ENCODE measurements around the gene MTCH1.
"Not testable (repeated sequence)": the region's sequence is repeated elsewhere in the genome, so short reads cannot be mapped to it uniquely, and the experiment has no call there.

MTCH1 gene

GRCh38 chr6:37016995-37017394, 31.0 kb upstream of the MTCH1 start:
- DNase-seq = no peak

GRCh38 chr6:37015532-37015931, 29.5 kb upstream of the MTCH1 start:
- DNase-seq = no peak

GRCh38 chr6:37014667-37015066, 28.7 kb upstream of the MTCH1 start:
- no peak for DNase-seq

DNA sequence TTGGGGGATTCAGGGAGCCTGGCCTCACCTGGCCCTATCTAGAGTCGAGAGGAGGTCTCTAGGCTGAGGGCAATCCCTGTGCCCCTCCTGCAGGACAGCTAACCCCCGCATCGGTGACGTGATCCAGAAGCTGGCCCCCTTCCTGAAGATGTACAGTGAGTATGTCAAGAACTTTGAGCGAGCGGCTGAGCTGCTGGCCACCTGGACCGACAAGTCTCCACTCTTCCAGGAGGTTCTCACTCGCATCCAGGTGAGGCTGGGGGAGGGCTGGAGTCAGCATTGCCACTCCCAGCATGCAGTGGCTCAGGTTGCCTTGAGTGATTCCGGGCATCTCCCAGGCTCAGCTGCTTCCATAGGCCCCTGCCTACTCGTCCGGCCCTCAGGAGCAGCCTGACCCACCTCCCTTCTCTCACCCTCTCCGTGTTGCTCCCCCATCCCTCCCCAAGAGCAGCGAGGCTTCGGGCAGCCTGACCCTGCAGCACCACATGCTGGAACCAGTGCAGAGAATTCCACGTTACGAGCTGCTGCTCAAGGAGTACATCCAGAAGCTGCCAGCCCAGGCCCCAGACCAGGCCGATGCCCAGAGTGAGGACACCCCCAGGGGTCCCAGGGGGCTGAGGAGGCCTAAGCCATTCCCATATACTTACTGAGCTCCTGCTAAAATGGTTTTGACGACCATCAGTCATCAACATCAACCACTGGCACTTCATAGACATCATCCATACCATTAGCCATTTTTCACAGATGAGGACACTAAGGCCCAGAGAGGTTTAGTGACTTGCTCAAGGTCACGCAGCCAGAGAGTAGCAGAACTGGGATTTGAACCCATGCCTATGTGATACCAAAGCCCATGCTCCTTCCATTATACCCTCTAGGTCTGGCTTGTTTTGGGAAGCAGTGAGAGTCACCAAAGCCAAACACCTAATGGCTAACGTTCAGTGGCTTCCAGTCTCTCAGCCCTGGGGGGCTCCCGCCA, 27.8 kb upstream of the MTCH1 start:
- no peak for DNase-seq

- no peak for DNase-seq
Measured at GRCh38 chr6:37011656-37012378, 25.8 kb upstream of the MTCH1 start.

- no peak for DNase-seq
Measured at GRCh38 chr6:37010402-37010892, 24.5 kb upstream of the MTCH1 start.

- DNase-seq = no peak
Measured at GRCh38 chr6:37008484-37009465, 22.8 kb upstream of the MTCH1 start.

DNA sequence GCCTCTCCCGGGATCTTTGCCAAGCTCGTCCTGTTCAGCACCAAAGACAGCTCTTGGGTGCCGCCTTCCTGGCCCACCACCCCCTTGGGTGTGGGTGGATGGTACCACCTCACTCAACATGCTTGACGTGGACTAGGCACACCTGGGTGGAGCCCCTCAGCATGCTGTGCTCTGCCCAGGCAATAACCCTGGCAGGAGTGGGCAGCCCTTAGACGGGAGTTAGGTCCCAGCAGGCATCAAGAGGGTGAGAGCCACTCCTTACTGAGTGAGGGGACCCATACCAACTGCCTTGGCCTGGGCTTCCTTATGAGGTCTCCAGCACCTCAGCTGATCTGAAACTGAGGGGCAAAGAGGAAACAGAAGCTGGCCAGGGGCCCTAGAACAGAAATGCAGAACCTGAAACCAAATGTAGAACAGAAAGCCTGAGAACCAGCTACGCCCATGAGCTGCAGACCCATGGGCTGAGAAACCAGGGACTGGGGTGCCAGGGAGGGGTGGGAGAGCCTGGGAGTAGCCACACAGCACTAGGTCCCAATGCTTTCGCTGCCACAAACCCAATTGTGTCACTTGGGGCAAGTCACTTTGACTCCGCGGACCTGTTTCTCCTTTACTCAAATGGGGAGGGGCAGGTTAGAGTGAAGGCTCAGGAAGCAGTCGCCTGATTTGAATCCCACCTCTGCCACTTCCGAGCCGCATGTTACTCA, 21.5 kb upstream of the MTCH1 start:
- peak; percentile 46 for DNase-seq

DNA sequence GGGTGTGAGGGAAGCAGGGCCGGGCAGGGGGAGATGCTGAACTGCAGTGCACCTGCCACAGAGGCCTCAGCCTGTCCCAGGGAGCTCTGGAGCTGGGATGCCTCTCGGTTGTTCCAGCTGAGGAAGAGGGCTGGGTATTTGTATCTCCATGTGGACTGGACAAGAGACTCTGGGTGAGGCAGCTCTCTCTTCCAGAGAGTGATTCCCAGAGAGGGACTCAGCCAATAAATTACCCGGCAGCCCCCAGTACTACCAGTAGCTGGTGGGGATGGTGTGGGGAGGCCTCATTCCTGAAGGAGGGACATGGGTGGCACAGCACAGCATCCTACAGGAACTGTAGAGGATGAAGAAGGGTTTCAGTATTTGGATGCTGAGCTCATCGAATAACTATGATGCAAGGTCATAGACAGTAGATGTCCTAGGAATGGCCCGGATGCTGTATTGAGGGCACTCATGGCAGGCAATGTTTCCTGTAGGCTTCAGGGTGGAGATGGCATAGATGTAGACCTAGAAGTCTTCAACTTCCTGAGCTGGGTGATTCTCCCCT, 20.9 kb upstream of the MTCH1 start:
- DNase-seq = no peak

DNA sequence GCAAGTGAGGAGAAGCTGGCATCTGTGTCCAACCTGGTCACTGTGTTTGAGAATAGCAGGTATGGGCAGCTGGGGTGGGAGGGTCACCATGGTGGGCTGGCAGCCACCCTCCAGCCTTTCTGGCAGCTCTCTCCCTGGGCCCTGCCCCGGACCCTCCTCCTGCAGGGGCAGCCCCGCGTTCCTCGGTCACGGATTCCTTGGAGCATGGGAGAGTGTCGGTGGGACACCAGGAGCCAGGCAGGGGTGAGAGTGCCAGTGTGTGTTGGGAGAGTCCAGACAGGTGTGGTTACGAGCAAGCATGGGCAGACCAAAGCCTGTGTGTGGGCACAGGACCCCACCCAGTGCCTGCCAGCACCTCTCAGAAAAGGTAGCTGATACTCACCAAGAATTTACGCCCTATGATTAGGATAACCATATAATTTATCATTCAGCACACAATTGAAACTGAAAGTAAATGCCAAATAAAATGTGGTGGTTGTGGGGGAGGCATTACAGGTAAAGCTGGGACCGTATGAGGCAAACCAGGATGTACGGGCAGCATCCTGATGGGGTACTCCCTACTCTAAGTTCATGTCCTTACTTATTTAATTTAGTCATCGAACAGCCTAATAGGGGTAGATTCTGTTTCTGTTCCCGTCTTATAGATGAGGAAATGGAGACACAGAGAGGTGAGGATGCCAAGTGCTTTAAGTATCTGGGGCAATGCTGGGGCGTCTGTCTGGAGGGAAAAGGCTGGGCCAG, 20.0 kb upstream of the MTCH1 start:
- no peak for DNase-seq

- no peak for DNase-seq
Measured at GRCh38 chr6:37005061-37005810, 19.2 kb upstream of the MTCH1 start, which contains the start of gene FGD2. Gene FGD2, plus strand, starts transcription at chr6:37005655. Its CDS starts 163 bp downstream, at chr6:37005818.

GRCh38 chr6:37004044-37004980, 18.3 kb upstream of the MTCH1 start:
- DNase-seq = no peak

DNA sequence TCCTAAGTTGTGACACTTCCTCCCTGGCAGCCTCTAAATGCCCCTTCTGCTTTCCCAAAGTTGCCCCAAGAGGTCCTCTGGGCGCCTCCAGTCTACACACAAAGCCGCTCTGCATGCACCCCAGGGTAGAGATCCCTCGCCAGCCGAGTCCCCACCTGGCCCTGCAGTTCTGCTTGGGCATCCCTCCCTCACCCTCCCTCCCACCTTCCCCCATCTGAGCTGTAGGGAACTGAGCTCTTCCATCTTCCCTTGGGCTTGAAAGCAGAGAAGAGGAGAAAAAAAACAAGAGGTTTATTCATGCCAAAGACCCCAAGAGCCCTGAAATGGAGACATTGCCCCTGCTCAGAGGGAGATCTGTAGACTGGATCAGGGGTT, 13.7 kb upstream of the MTCH1 start:
- DNase-seq = no peak

DNA sequence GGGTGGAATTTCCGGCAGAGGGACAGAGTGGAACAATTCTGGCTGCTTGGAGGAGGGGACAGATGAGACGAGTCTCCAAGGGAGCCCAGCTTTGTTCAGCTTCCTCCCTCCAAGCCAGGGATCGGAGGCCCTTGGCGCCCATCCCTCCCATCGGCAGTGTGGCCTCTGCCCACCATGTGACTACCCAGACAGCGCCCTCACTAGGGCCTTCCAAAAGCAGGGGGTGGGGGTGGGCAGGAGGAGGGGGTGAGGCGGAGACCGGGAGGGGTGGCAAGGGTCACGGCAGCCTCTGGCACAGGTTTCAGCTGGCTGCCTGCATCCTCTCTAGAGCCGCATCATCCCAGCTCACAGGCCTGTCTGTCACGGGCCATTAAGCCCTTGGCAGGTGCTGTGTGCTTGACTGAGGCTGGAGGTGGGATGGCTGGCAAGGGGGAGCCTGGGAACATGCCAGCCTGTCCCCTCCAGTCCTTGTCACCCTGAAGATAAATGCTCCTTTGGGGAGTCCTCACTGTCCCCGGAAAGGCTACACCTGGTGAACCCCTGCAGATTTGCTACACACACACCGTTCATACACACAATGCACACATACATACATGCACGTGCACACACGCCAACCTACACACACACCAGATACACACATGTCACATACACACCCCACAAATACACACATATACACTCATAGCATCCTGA, 13.2 kb upstream of the MTCH1 start:
- DNase-seq = no peak

- DNase-seq = no peak
Measured at GRCh38 chr6:36998723-36999038, 12.7 kb upstream of the MTCH1 start.

DNA sequence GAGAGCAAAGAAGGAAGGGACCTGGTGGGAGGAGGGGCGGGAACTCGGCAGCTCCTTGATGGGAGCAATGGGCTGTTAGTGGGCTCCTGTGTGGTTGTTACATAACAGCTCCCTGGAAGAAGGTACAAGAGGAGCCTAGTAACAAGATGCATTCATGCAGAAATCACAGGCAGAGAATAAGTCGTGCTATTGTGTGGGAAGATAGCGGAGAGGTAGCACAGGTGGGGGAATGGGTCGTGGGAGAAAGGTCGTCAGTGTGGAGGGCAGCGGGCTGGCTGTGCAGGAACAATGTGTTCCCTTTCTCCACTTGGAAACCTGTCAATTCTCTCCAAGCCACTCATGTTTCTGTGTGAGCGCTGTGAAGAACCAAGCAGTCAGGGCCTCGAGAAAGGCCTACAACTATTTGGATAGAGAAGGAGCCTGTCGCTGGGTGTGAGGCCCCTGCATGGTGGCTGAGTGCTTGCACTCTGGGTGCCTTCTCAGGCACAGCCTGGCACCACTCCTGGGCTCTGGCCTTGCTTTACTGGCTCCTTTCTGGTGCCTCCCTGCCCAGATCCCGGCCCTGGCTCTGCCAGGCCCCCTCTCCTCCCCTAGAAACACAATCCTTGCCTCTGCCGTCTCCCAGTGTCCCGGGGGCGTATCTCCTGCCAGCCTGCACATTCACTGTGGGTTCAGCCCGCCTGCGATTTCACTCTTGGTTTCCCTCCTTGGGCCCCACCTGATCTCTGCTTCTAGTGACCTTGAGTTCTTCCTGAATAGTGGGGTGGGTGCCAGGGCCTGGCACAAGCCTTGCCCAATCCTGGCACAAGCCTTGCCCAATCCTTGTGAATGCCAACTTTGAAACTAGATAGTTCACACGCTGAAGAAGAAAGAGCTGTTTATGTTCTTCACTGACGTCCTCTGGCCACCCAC, 12.1 kb upstream of the MTCH1 start:
- DNase-seq = no peak

GRCh38 chr6:36990401-36990800, 4.4 kb upstream of the MTCH1 start:
- not testable (repeated sequence) for DNase-seq

Data from activated CD4-positive, alpha-beta T cell treated with anti-CD3 and anti-CD28 coated beads, Interleukin-10, Interleukin-2, amounts not matched to agents 100 ng/mL and 50 ng/mL, durations not matched to agents 16 hours and 8 hours (primary cell).